Kidney (tissue), 14 donors: ENCODE data around the gene ANGPTL8. TPM values are rescaled to one million over a fixed set of nuclear protein-coding genes. Genes with fewer than 3 reads are reported as not detected.

Source experiments
- DNase-seq, 5 donors: peaks; one replicate each; pipeline ENCODE4 v3.0.0-alpha.2; 2013 to 2020
- FAIRE-seq: peaks from 2 replicates; lab custom pipeline; 2012; peaks lifted over from hg19 to GRCh38; lab: Jason Lieb, UNC
- H3K27ac ChIP-seq, 2 donors: one replicate each; pipeline ENCODE4 v1.7.0; 2013; ENCODE audit warnings: low read depth in 2 of 2, low read length in 2 of 2, inconsistent platforms in 1 of 2
- H3K27me3 ChIP-seq: one replicate; pipeline ENCODE4 v1.7.1; 2013; ENCODE audit warnings: low read length, inconsistent platforms; ENCODE audit not compliant: control insufficient read depth, insufficient read depth
- H3K36me3 ChIP-seq, 3 donors: one replicate each; pipeline versions ENCODE4 v1.7.0 to v1.7.1; 2013; ENCODE audit warnings: low read length in 3 of 3, control low read depth in 1 of 3, inconsistent platforms in 1 of 3; ENCODE audit not compliant: insufficient read depth in 3 of 3, control insufficient read depth in 2 of 3
- H3K4me1 ChIP-seq, 3 donors: one replicate each; pipeline versions ENCODE4 v1.7.0 to v1.7.1; 2013; ENCODE audit warnings: low read length in 3 of 3, inconsistent platforms in 1 of 3, low read depth in 1 of 3; ENCODE audit not compliant: control insufficient read depth in 2 of 3, insufficient read depth in 2 of 3
- H3K4me3 ChIP-seq, 3 donors: one replicate each; pipeline versions ENCODE4 v1.7.0 to v1.8.1; 2013; ENCODE audit warnings: low read length in 3 of 3, control low read depth in 1 of 3, inconsistent platforms in 1 of 3
- H3K9ac ChIP-seq, 3 donors: one replicate each; pipeline versions ENCODE4 v1.7.0 to v1.7.1; 2013; ENCODE audit warnings: low read length in 3 of 3, control low read depth in 1 of 3, inconsistent platforms in 1 of 3
- H3K9me3 ChIP-seq, 3 donors: one replicate each; pipeline versions ENCODE4 v1.7.0 to v1.7.1; 2013; ENCODE audit warnings: low read length in 3 of 3, control low read depth in 1 of 3, inconsistent platforms in 1 of 3; ENCODE audit not compliant: control insufficient read depth in 2 of 3, insufficient read depth in 1 of 3
- intact Hi-C: fragments of 100-400 bp; cut with DNase I; formaldehyde crosslinking; loops from one replicate; pipeline ENCODE4 v1.11.1; 2022
- polyA plus RNA-seq: library from polyadenylated mRNA; stranded (reverse); fragments of 350-450 nt; fragmentation: Illumina TruSeq; extraction: RNeasy Lipid Tissue Mini Kit (QIAGEN cat#74804); gene quantifications from one replicate; pipeline ENCODE4 v1.2.3, GENCODE V29; 2014; ENCODE audit warnings: low read depth, low replicate concordance; ENCODE audit not compliant: insufficient read depth
- total RNA-seq: library from RNA; stranded (reverse); fragmentation: NEBNext Ultra II Directional; extraction: Animal tissue kit (Norgen Biotek cat#: 25700); gene quantifications from one replicate; pipeline ENCODE4 v1.2.1, GENCODE V29; 2021
- TF ChIP-seq, protein P1 (sequence below): IDR thresholded peaks from 3 replicates; pipeline ENCODE4 v1.5.1; 2012; ENCODE audit warnings: mild to moderate bottlenecking, moderate library complexity, borderline replicate concordance; ENCODE audit not compliant: insufficient read depth; ENCODE audit errors: extremely low read depth
- donor health status: control.
- donor health status: control.
- donor health status: control.
- donor health status: control.
- donor health status: control.
- donor health status: DM: yes; HTN: yes; CAD: no.
- donor health status: Normal renal cell carcinoma (clear cell type).

The ANGPTL8 gene
- total and polyA plus RNA-seq, 2 donors from 2014 or later, result 1.3 to 1.9 TPM

GRCh38 chr19:11251650-11252314 is 12.4 kb downstream of the ANGPTL8 start:
- peak overlapping the region in 1 of 2 donors; percentile 69 for H3K27ac ChIP-seq
- peak in 1 of 5 donors; percentile 45 for DNase-seq
- no peaks in the 10 kb centered on the region for H3K9me3 ChIP-seq
- H3K27me3 ChIP-seq, result no peaks in the 10 kb centered on the region
- peaks cover 0 to 22% (median 6%) of the 10 kb centered on the region in 3 donors for H3K36me3 ChIP-seq
- intact Hi-C loops, result no loop called here
- H3K4me3 ChIP-seq, result no peak overlapping the region
- no peak for FAIRE-seq
- TF ChIP-seq, protein P1, sequence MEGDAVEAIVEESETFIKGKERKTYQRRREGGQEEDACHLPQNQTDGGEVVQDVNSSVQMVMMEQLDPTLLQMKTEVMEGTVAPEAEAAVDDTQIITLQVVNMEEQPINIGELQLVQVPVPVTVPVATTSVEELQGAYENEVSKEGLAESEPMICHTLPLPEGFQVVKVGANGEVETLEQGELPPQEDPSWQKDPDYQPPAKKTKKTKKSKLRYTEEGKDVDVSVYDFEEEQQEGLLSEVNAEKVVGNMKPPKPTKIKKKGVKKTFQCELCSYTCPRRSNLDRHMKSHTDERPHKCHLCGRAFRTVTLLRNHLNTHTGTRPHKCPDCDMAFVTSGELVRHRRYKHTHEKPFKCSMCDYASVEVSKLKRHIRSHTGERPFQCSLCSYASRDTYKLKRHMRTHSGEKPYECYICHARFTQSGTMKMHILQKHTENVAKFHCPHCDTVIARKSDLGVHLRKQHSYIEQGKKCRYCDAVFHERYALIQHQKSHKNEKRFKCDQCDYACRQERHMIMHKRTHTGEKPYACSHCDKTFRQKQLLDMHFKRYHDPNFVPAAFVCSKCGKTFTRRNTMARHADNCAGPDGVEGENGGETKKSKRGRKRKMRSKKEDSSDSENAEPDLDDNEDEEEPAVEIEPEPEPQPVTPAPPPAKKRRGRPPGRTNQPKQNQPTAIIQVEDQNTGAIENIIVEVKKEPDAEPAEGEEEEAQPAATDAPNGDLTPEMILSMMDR, result no peak
- peaks cover 0 to 9% (median 0%) of the 10 kb centered on the region in 3 donors for H3K4me1 ChIP-seq
- no peak overlapping the region for H3K9ac ChIP-seq

GRCh38 chr19:11252665-11253355 is 13.4 kb downstream of the ANGPTL8 start:
- Histone ChIP-seq H3K4me3 (no peak overlapping the region), H3K9ac (no peak overlapping the region), H3K9me3 (no peaks in the 10 kb centered on the region), H3K27ac (peak overlapping the region; percentile 65 to 74), H3K27me3 (no peaks in the 10 kb centered on the region), H3K36me3 (peaks cover 0 to 22% (median 6%) of the 10 kb centered on the region in 3 donors), H3K4me1 (peaks cover 0 to 9% (median 0%) of the 10 kb centered on the region in 3 donors)
- TF ChIP-seq, protein P1, result no peak
- intact Hi-C loops, result no loop called here
- DNase-seq, result no peak
- FAIRE-seq, result no peak

DNA sequence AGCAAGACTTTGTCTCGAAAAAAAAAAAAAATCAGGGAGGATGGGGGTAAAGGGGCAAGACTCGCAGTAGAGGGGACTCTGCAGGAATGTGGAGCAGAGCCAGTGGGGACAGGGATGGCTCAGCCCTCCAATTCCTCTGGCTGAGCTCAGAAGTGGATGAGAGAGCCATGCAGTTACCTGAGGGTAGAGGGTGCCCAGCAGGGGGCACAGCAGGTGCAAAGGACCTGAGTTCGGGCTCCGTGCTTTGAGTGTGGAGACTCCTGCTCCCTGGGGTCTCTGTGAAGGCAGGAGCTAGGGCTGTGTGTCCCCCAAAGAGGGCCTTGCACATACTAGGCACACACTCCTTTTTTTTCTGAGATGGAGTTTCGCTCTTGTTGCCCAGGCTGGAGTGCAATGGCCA is 15.2 kb downstream of the ANGPTL8 start:
- Histone ChIP-seq H3K9ac (no peak overlapping the region), H3K36me3 (peaks cover 0 to 16% (median 2%) of the 10 kb centered on the region in 3 donors), H3K27ac (no peak overlapping the region), H3K4me3 (no peak overlapping the region), H3K4me1 (peaks cover 0 to 7% (median 0%) of the 10 kb centered on the region in 3 donors), H3K27me3 (no peaks in the 10 kb centered on the region), H3K9me3 (no peaks in the 10 kb centered on the region)
- DNase-seq (no peak), FAIRE-seq (no peak)
- TF ChIP-seq, protein P1, result no peak
- intact Hi-C loops, result no loop called here
